Endothelial cell of umbilical vein (primary cell): ENCODE measurements around the gene KAZN. TPM values are rescaled to one million over a fixed set of nuclear protein-coding genes. Genes with fewer than 3 reads are reported as not detected.

Experiments used
- BruUV-seq: library from RNA; stranded (reverse); fragments of 400-500 nt; replicated peaks from 2 replicates; lab custom pipeline; 2021; lab: Mats Ljungman, UMichigan
- CTCF ChIA-PET: fragments of 300-600, 350-600 bp; sonication (Branson Sonifier 250); formaldehyde crosslinking; loops from one replicate; lab custom pipeline; 2021; ENCODE audit warnings: antibody characterized with exemption, inconsistent platforms; lab: Charles Lee
- POLR2A ChIA-PET: fragments of 300-600, 350-600 bp; sonication (Branson Sonifier 250); formaldehyde crosslinking; loops from one replicate; lab custom pipeline; 2021; ENCODE audit warnings: antibody characterized with exemption, inconsistent platforms; lab: Charles Lee
- DNase-seq: peaks from one replicate; pipeline ENCODE4 v3.0.0-alpha.2; 2011; ENCODE audit warnings: low read depth, low spot score
- FAIRE-seq: peaks from 2 replicates; lab custom pipeline; 2011; peaks lifted over from hg19 to GRCh38; lab: Jason Lieb, UNC
- H2AFZ ChIP-seq: 2 replicates; pipeline ENCODE4 v1.6.0; 2012; ENCODE audit warnings: low read depth, low read length, control low read depth, inconsistent platforms
- H3K27ac ChIP-seq: 2 replicates; pipeline ENCODE4 v1.5.1; 2011; ENCODE audit warnings: low read depth, mild to moderate bottlenecking, control low read depth, low read length, moderate library complexity; ENCODE audit not compliant: insufficient read depth
- H3K27me3 ChIP-seq, 2 experiments: 2 replicates each; pipeline versions ENCODE4 v1.6.0 to v1.6.1; 2011; ENCODE audit warnings: low read length in 2 of 2, mixed read lengths in 1 of 2; ENCODE audit not compliant: control insufficient read depth in 2 of 2, insufficient read depth in 2 of 2
- H3K36me3 ChIP-seq, 2 experiments: 2 replicates in 1 of 2; 3 replicates in 1 of 2; pipeline ENCODE4 v1.5.1; 2011; ENCODE audit warnings: low read length in 2 of 2, mild to moderate bottlenecking in 1 of 2, moderate library complexity in 1 of 2; ENCODE audit not compliant: control insufficient read depth in 2 of 2, insufficient read depth in 2 of 2; ENCODE audit errors: extremely low read depth in 1 of 2
- H3K4me1 ChIP-seq: 3 replicates; pipeline ENCODE4 v1.5.1; 2011; ENCODE audit warnings: mild to moderate bottlenecking, low read length; ENCODE audit not compliant: control insufficient read depth, insufficient read depth; ENCODE audit errors: extremely low read depth
- H3K4me2 ChIP-seq: 2 replicates; pipeline ENCODE4 v1.6.1; 2011; ENCODE audit warnings: low read length, control low read depth, mixed read lengths; ENCODE audit not compliant: insufficient read depth
- H3K4me3 ChIP-seq, 3 experiments: fragments of 200-600 bp in 1 of 3; sonication (generic), shearing (Covaris generic) in 1 of 3; replicated peaks in 1 of 3; 2 replicates each; pipeline ENCODE4 v1.5.1; 2011 to 2016; ENCODE audit warnings: control low read depth in 3 of 3, low read length in 3 of 3, mild to moderate bottlenecking in 2 of 3, inconsistent platforms in 1 of 3, low read depth in 1 of 3, moderate library complexity in 1 of 3; ENCODE audit not compliant: insufficient read depth in 1 of 3
- H3K79me2 ChIP-seq: 2 replicates; pipeline ENCODE4 v1.6.0; 2012; ENCODE audit warnings: low read length, inconsistent platforms; ENCODE audit not compliant: control insufficient read depth, insufficient read depth
- H3K9ac ChIP-seq: replicated peaks from 2 replicates; pipeline ENCODE3; 2011; ENCODE audit warnings: low read length, control low read depth; ENCODE audit not compliant: insufficient read depth; ENCODE audit errors: extremely low read depth
- H3K9me1 ChIP-seq: replicated peaks from 3 replicates; pipeline ENCODE4 v1.6.0; 2011; ENCODE audit warnings: mild to moderate bottlenecking, low read length; ENCODE audit not compliant: control insufficient read depth, insufficient read depth; ENCODE audit errors: extremely low read depth
- H3K9me3 ChIP-seq: replicated peaks from 2 replicates; pipeline ENCODE4 v1.5.1; 2012; ENCODE audit warnings: low read length, inconsistent platforms; ENCODE audit not compliant: control insufficient read depth, insufficient read depth
- H4K20me1 ChIP-seq: replicated peaks from 2 replicates; pipeline ENCODE3; 2011; ENCODE audit warnings: mild to moderate bottlenecking, low read length; ENCODE audit not compliant: control insufficient read depth, insufficient read depth; ENCODE audit errors: extremely low read depth
- CTCF ChIP-seq, 2 donors: IDR thresholded peaks; 1 replicate in 1 of 2; 2 replicates in 1 of 2; pipeline ENCODE4 v1.5.1; 2011; ENCODE audit warnings: low read length in 2 of 2, mild to moderate bottlenecking in 2 of 2, moderate library complexity in 2 of 2, control low read depth in 1 of 2, inconsistent platforms in 1 of 2, low read depth in 1 of 2; ENCODE audit not compliant: insufficient read depth in 1 of 2; ENCODE audit errors: extremely low read depth in 1 of 2
- EZH2 ChIP-seq: IDR thresholded peaks from 2 replicates; pipeline ENCODE4 v1.6.1; 2012; ENCODE audit warnings: borderline replicate concordance, low read depth, mild to moderate bottlenecking, moderate library complexity, low read length, inconsistent platforms; ENCODE audit not compliant: severe bottlenecking
- FOS ChIP-seq: IDR thresholded peaks from 2 replicates; pipeline ENCODE4 v1.6.1; 2011; ENCODE audit warnings: mild to moderate bottlenecking, low read length, moderate library complexity, borderline replicate concordance; ENCODE audit not compliant: insufficient read depth
- GATA2 ChIP-seq: IDR thresholded peaks from 2 replicates; pipeline ENCODE4 v1.7.0; 2011; ENCODE audit warnings: low read depth, mild to moderate bottlenecking, moderate library complexity, mixed read lengths, low read length; ENCODE audit not compliant: insufficient read length, insufficient read depth
- JUN ChIP-seq: IDR thresholded peaks from 2 replicates; pipeline ENCODE4 v1.6.1; 2011; ENCODE audit warnings: borderline replicate concordance, low read depth; ENCODE audit not compliant: insufficient read length, insufficient read depth
- MAX ChIP-seq: IDR thresholded peaks from 2 replicates; pipeline ENCODE4 v1.6.1; 2011; ENCODE audit not compliant: insufficient read depth, insufficient read length
- MYC ChIP-seq: IDR thresholded peaks from one replicate; pipeline ENCODE4 v1.6.1; 2011; ENCODE audit warnings: mild to moderate bottlenecking, low read depth, low read length
- POLR2A ChIP-seq: IDR thresholded peaks from 2 replicates; pipeline ENCODE4 v1.6.1; 2012; ENCODE audit warnings: low read depth, mild to moderate bottlenecking, control low read depth, low read length
- POLR2AphosphoS5 ChIP-seq: IDR thresholded peaks from 2 replicates; pipeline ENCODE4 v1.6.1; 2012; ENCODE audit warnings: low read depth, mild to moderate bottlenecking, control low read depth, low read length, moderate library complexity; ENCODE audit not compliant: insufficient read depth
- dilution Hi-C: fragments of 300-500 bp; cut with MboI; formaldehyde crosslinking; loops from one replicate; pipeline ENCODE4 v1.15.0; 2019; ENCODE audit warnings: low sequenced_read_pairs; ENCODE audit not compliant: extremely low pct_ligation_motif_present
- intact Hi-C: fragments of 100-400 bp; cut with micrococcal nuclease; formaldehyde crosslinking; loops from one replicate; pipeline ENCODE4 v1.10.0; 2022
- polyA plus RNA-seq, 4 experiments: library from polyadenylated mRNA; depleted of rRNA in 3 of 4; stranded (reverse) in 3 of 4; unstranded in 1 of 4; fragments of >200 nt; gene quantifications; 2 replicates each; pipeline versions ENCODE4 v1.2.1 to v1.2.3, GENCODE V29; 2011 to 2012; ENCODE audit warnings: missing spikeins in 1 of 4
- total RNA-seq: library from RNA; stranded (reverse); gene quantifications from 2 replicates; pipeline ENCODE4 v1.2.3, GENCODE V29; 2021

KAZN gene
- total and polyA plus RNA-seq, 2 donors (not counting 3 experiments of a cell fraction or from before 2014, with no cell fraction given), result 1.6 to 5.8 TPM

GRCh38 chr1:14987829-14988603 is 389.5 kb downstream of the KAZN start:
- dilution Hi-C loops, result no loop called here
- no peak for TF ChIP-seq GATA2
- no peak for TF ChIP-seq POLR2A
- TF ChIP-seq CTCF (IDR thresholded peaks at IDR 0.05; ENCODE audit: extremely low read depth in 1 of 2, insufficient read depth in 1 of 2, low read depth in 1 of 2, low read length in 2 of 2), result no peak
- no peak for TF ChIP-seq EZH2
- TF ChIP-seq JUN, result no peak
- no peak for TF ChIP-seq POLR2AphosphoS5
- TF ChIP-seq MAX, result no peak
- TF ChIP-seq FOS, result no peak
- TF ChIP-seq MYC, result no peak
- no TSS peak for BruUV-seq
- H3K27ac ChIP-seq, result no peak overlapping the region
- H4K20me1 ChIP-seq, result no peaks in the 10 kb centered on the region
- FAIRE-seq (no peak), DNase-seq (no peak)
- no peaks in the 10 kb centered on the region for H3K36me3 ChIP-seq
- intact Hi-C loops, result no loop called here
- no peak overlapping the region for H3K4me2 ChIP-seq
- no peaks in the 10 kb centered on the region for H3K27me3 ChIP-seq
- H2AFZ ChIP-seq, result no peak overlapping the region
- ChIA-PET CTCF (interaction anchor here (1.0 to 1.1 kb wide), 2 partner anchors 34 to 39 kb away, joined by 3 read pairs; no protein-coding TSS in a partner anchor), POLR2A (no interaction called here)
- H3K4me3 ChIP-seq, result no peak overlapping the region
- H3K4me1 ChIP-seq, result no peaks in the 10 kb centered on the region
- H3K79me2 ChIP-seq, result no peaks in the 10 kb centered on the region
- no peak overlapping the region for H3K9ac ChIP-seq
- H3K9me3 ChIP-seq, result no peaks in the 10 kb centered on the region
- H3K9me1 ChIP-seq, result no peaks in the 10 kb centered on the region
